PC-3 (cell line): ENCODE measurements around the gene VWCE. TPM values are rescaled to one million over a fixed set of nuclear protein-coding genes. Genes with fewer than 3 reads are reported as not detected.
"Not testable (repeated sequence)": the region's sequence is repeated elsewhere in the genome, so short reads cannot be mapped to it uniquely, and the experiment has no call there.

Experiments used
- ATAC-seq: fragments of 200-7000 bp; cut with Tn5 transposase; 2 replicates; pipeline ENCODE4 v1.9.1; 2020; ENCODE audit warnings: mild to moderate bottlenecking, moderate library complexity
- BruUV-seq: library from RNA; stranded (reverse); fragments of 400-500 nt; replicated peaks from 2 replicates; lab custom pipeline; 2021; lab: Mats Ljungman, UMichigan
- CTCF ChIA-PET: fragments of 300-600 bp; sonication (Branson Sonifier 250); formaldehyde crosslinking; loops from one replicate; lab custom pipeline; 2022; ENCODE audit warnings: antibody characterized with exemption; lab: Charles Lee
- POLR2A ChIA-PET: fragments of 300-600 bp; sonication (Branson Sonifier 250); formaldehyde crosslinking; loops from one replicate; lab custom pipeline; 2022; ENCODE audit warnings: antibody characterized with exemption; ENCODE audit not compliant: unreplicated experiment; lab: Charles Lee
- DNase-seq: peaks from one replicate; pipeline ENCODE4 v3.0.0-alpha.2; 2015
- H2AFZ ChIP-seq: fragments of 300-600 bp; sonication (generic); 2 replicates; pipeline ENCODE4 v1.6.0; 2016; ENCODE audit warnings: antibody characterized with exemption, low read length
- H3F3A ChIP-seq: fragments of 300-600 bp; sonication (generic); one replicate; pipeline ENCODE4 v1.6.0; 2017; ENCODE audit warnings: antibody characterized with exemption, low read length, control low read depth, mild to moderate bottlenecking; ENCODE audit not compliant: unreplicated experiment
- H3K27ac ChIP-seq: fragments of 300-600 bp; sonication (generic); 2 replicates; pipeline ENCODE4 v1.5.1; 2016; ENCODE audit warnings: mild to moderate bottlenecking, low read length
- H3K27me3 ChIP-seq: fragments of 300-600 bp; sonication (generic); 2 replicates; pipeline ENCODE4 v1.6.1; 2016; ENCODE audit warnings: low read length, mixed read lengths
- H3K36me3 ChIP-seq: fragments of 300-600 bp; sonication (generic); 2 replicates; pipeline ENCODE4 v1.6.1; 2016; ENCODE audit warnings: low read depth, mixed run types, low read length, mixed read lengths
- H3K4me1 ChIP-seq: fragments of 300-600 bp; sonication (generic); 2 replicates; pipeline ENCODE4 v1.5.1; 2016; ENCODE audit warnings: low read length; ENCODE audit not compliant: insufficient read depth
- H3K4me2 ChIP-seq: fragments of 300-600 bp; sonication (generic); 2 replicates; pipeline ENCODE4 v1.6.0; 2016; ENCODE audit warnings: low read length
- H3K4me3 ChIP-seq: fragments of 300-600 bp; sonication (generic); 2 replicates; pipeline ENCODE4 v1.5.1; 2016; ENCODE audit warnings: mild to moderate bottlenecking, low read length, mixed read lengths
- H3K79me2 ChIP-seq: fragments of 300-600 bp; sonication (generic); 2 replicates; pipeline ENCODE4 v1.6.1; 2017; ENCODE audit warnings: low read length, mixed read lengths
- H3K9ac ChIP-seq: fragments of 300-600 bp; sonication (generic); 2 replicates; pipeline ENCODE4 v1.6.0; 2016; ENCODE audit warnings: mild to moderate bottlenecking, low read length
- H3K9me2 ChIP-seq: fragments of 300-600 bp; sonication (generic); replicated peaks from 2 replicates; pipeline ENCODE4 v1.6.1; 2016; ENCODE audit warnings: mixed run types, low read length, mixed read lengths
- H3K9me3 ChIP-seq: fragments of 300-600 bp; sonication (generic); 2 replicates; pipeline ENCODE4 v1.6.1; 2016; ENCODE audit warnings: low read length, mixed read lengths
- H4K20me1 ChIP-seq: fragments of 300-600 bp; sonication (generic); 2 replicates; pipeline ENCODE4 v1.6.1; 2016; ENCODE audit warnings: low read length, mixed read lengths
- CTCF ChIP-seq: fragments of 300-600 bp; sonication (generic); conservative IDR thresholded peaks from 2 replicates; pipeline ENCODE4 v1.5.1; 2017; ENCODE audit warnings: antibody characterized with exemption, low read depth, mild to moderate bottlenecking, low read length
- EZH2 ChIP-seq: fragments of 300-600 bp; sonication (generic); IDR thresholded peaks from one replicate; pipeline ENCODE4 v1.6.1; 2017; ENCODE audit warnings: antibody characterized with exemption, mild to moderate bottlenecking, low read length; ENCODE audit not compliant: unreplicated experiment
- EZH2phosphoT487 ChIP-seq: fragments of 300-600 bp; sonication (generic); IDR thresholded peaks from 2 replicates; pipeline ENCODE4 v1.6.1; 2018; ENCODE audit warnings: mild to moderate bottlenecking, antibody characterized with exemption, low read length, borderline replicate concordance
- intact Hi-C: fragments of 100-400 bp; cut with micrococcal nuclease; formaldehyde crosslinking; loops from 2 replicates; pipeline ENCODE4 v1.9.0; 2023
- total RNA-seq: library from RNA; depleted of rRNA; stranded (reverse); fragments of >200 nt; gene quantifications from 2 replicates; pipeline ENCODE4 v1.2.3, GENCODE V29; 2014

Gene VWCE
- total RNA-seq, 1 experiment from 2014 or later, result 0.15 TPM

GRCh38 chr11:61256710-61257482 lies 38.2 kb downstream of the VWCE start:
- Histone ChIP-seq H3K36me3 (no peaks in the 10 kb centered on the region), H3K9me2 (no peaks in the 10 kb centered on the region), H3F3A (no peaks in the 10 kb centered on the region), H3K4me1 (no peaks in the 10 kb centered on the region), H3K27ac (no peak overlapping the region), H2AFZ (no peak overlapping the region), H3K9me3 (no peaks in the 10 kb centered on the region), H3K9ac (no peak overlapping the region), H3K27me3 (no peaks in the 10 kb centered on the region), H3K4me3 (no peak overlapping the region), H4K20me1 (no peaks in the 10 kb centered on the region), H3K4me2 (no peak overlapping the region), H3K79me2 (no peaks in the 10 kb centered on the region)
- no peak for ATAC-seq
- POLR2A ChIA-PET, result interaction anchor here (0.6 kb wide), 1 partner anchor 70 kb away, joined by 4 read pairs; no protein-coding TSS in a partner anchor
- DNase-seq, result no peak
- TF ChIP-seq EZH2phosphoT487 (no peak), EZH2 (no peak), CTCF (no peak)
- BruUV-seq, result no TSS peak
- intact Hi-C loops, result loop anchor here (10.0 kb wide), 1 partner anchor 78 kb away; the partner anchor contains the start of genes DDB1 and TKFC
- CTCF ChIA-PET, result no interaction called here

- H3K9ac ChIP-seq, result no peak overlapping the region
- CTCF ChIA-PET, result interaction anchor here (0.6 kb wide), 2 partner anchors 139 to 637 kb away, joined by 3 to 11 read pairs; no protein-coding TSS in a partner anchor
- H3K4me1 ChIP-seq, result no peaks in the 10 kb centered on the region
- TF ChIP-seq EZH2 (no peak), CTCF (peak; percentile 91)
- H3F3A ChIP-seq, result no peaks in the 10 kb centered on the region
- ATAC-seq (peak; percentile 97), DNase-seq (peak; percentile 79)
- BruUV-seq, result no TSS peak
- H3K4me3 ChIP-seq, result no peak overlapping the region
- no peak overlapping the region for H3K27ac ChIP-seq
- POLR2A ChIA-PET, result no interaction called here
- peaks cover 14% of the 10 kb centered on the region for H3K27me3 ChIP-seq
- H3K79me2 ChIP-seq, result no peaks in the 10 kb centered on the region
- no peaks in the 10 kb centered on the region for H3K36me3 ChIP-seq
- H2AFZ ChIP-seq, result no peak overlapping the region
- H3K9me2 ChIP-seq, result no peaks in the 10 kb centered on the region
- H3K9me3 ChIP-seq, result no peaks in the 10 kb centered on the region
- no peaks in the 10 kb centered on the region for H4K20me1 ChIP-seq
- intact Hi-C loops, result loop anchor here (10.0 kb wide), 1 partner anchor 80 kb away; the partner anchor contains the start of genes DDB1 and TKFC
- no peak overlapping the region for H3K4me2 ChIP-seq
These were observed 40.6 kb downstream of the VWCE start for GRCh38 chr11:61254403-61255025.

- H3K36me3 ChIP-seq, H2AFZ ChIP-seq, H3K4me3 ChIP-seq, H3K9ac ChIP-seq, H3K9me2 ChIP-seq, H3K4me1 ChIP-seq, H4K20me1 ChIP-seq, H3K27ac ChIP-seq, H3K4me2 ChIP-seq, H3F3A ChIP-seq, H3K9me3 ChIP-seq, BruUV-seq, ATAC-seq, H3K79me2 ChIP-seq, DNase-seq: not testable (repeated sequence)
- POLR2A ChIA-PET, result interaction anchor here (0.7 kb wide), 1 partner anchor 84 kb away, joined by 3 read pairs; no protein-coding TSS in a partner anchor
- intact Hi-C loops, result loop anchor here (10.0 kb wide), 1 partner anchor 82 kb away; the partner anchor contains the start of genes DDB1 and TKFC
- H3K27me3 ChIP-seq, result peaks cover 19% of the 10 kb centered on the region
- CTCF ChIA-PET, result interaction anchor here (0.6 kb wide), 1 partner anchor 45 kb away, joined by 3 read pairs; no protein-coding TSS in a partner anchor
These were observed 42.8 kb downstream of the VWCE start for GRCh38 chr11:61252332-61252731.

GRCh38 chr11:61250796-61251765 lies 44.0 kb downstream of the VWCE start:
- H3K27ac ChIP-seq, CTCF ChIA-PET, H3K9me2 ChIP-seq, H3K4me2 ChIP-seq, BruUV-seq, H3F3A ChIP-seq, POLR2A ChIA-PET, H3K9me3 ChIP-seq, H4K20me1 ChIP-seq, H2AFZ ChIP-seq, H3K9ac ChIP-seq, ATAC-seq, DNase-seq, H3K4me3 ChIP-seq, H3K79me2 ChIP-seq, H3K4me1 ChIP-seq, H3K36me3 ChIP-seq: not testable (repeated sequence)
- H3K27me3 ChIP-seq, result peaks cover 23% of the 10 kb centered on the region
- intact Hi-C loops, result loop anchor here (10.0 kb wide), 1 partner anchor 84 kb away; the partner anchor contains the start of genes DDB1 and TKFC
